BLaER1 treated with 17β-estradiol and CSF1 and Interleukin-3, amounts not matched to agents 10 nM and 100 nM (cell line): ENCODE results near the gene KIAA0040.

ENCODE experiments used
- H3K27ac ChIP-seq, 11 experiments: shearing (Covaris generic); formaldehyde crosslinking; 2 replicates each; pipeline ENCODE4 v1.8.1; 2022
- H3K27me3 ChIP-seq, 11 experiments: shearing (Covaris generic); formaldehyde crosslinking; 2 replicates each; pipeline ENCODE4 v1.8.1; 2022
- H3K36me3 ChIP-seq, 11 experiments: shearing (Covaris generic); formaldehyde crosslinking; 2 replicates each; pipeline ENCODE4 v1.8.1; 2022
- H3K4me1 ChIP-seq, 10 experiments: shearing (Covaris generic); formaldehyde crosslinking; 2 replicates each; pipeline ENCODE4 v1.8.1; 2022
- H3K4me2 ChIP-seq, 11 experiments: shearing (Covaris generic); formaldehyde crosslinking; 2 replicates each; pipeline ENCODE4 v1.8.1; 2022
- H3K4me3 ChIP-seq, 10 experiments: shearing (Covaris generic); formaldehyde crosslinking; 2 replicates each; pipeline ENCODE4 v1.8.1; 2022
- H3K9ac ChIP-seq, 11 experiments: shearing (Covaris generic); formaldehyde crosslinking; 2 replicates each; pipeline ENCODE4 v1.8.1; 2022
- H3K9me3 ChIP-seq, 11 experiments: shearing (Covaris generic); formaldehyde crosslinking; replicated peaks in 1 of 11; 2 replicates each; pipeline ENCODE4 v1.8.1; 2022
- H4K20me1 ChIP-seq, 11 experiments: shearing (Covaris generic); formaldehyde crosslinking; 2 replicates each; pipeline ENCODE4 v1.8.1; 2022
- Cebpa-rat ChIP-seq, 11 experiments: shearing (Covaris generic); IDR thresholded peaks; 2 replicates each; pipeline ENCODE4 v1.8.1; 2022

KIAA0040 gene

DNA sequence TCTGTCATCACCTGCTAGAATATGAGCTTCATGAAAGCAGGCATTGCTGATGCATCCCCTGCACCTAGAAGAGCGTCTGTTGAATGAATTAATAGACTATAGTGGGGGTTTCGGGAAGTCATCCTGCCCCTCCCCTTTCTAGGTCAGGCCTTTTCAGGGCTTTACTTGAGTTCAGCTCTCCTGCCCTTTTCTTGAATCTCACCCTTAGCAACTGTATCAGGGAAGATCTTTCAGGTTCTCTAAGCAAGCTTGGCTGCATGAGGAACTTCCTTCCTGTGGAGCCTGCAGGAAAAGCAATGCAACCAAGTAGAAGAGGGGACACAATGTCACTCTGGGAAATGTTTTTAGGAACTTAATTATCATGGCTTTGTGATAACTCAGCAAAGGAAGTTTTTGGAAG is 27.2 kb upstream of the KIAA0040 start:
- Histone ChIP-seq H4K20me1 (no peaks in the 10 kb centered on the region), H3K4me2 (peak overlapping the region in 10 of 11 experiments; percentile 9 to 81 (median 39); a peak in 17 of 22 replicates), H3K36me3 (no peaks in the 10 kb centered on the region), H3K4me1 (peaks cover 7 to 40% (median 33%) of the 10 kb centered on the region in 10 experiments; a peak in 19 of 20 replicates), H3K9ac (no peak overlapping the region), H3K9me3 (0 out of 22 replicates have a peak, but pooled peaks cover 0 to 1% (median 0%) of the 10 kb centered on the region in 11 experiments), H3K27me3 (no peaks in the 10 kb centered on the region), H3K27ac (no peak overlapping the region), H3K4me3 (no peak overlapping the region)
- no peak for TF ChIP-seq Cebpa-rat (IDR thresholded peaks at IDR 0.05)

DNA sequence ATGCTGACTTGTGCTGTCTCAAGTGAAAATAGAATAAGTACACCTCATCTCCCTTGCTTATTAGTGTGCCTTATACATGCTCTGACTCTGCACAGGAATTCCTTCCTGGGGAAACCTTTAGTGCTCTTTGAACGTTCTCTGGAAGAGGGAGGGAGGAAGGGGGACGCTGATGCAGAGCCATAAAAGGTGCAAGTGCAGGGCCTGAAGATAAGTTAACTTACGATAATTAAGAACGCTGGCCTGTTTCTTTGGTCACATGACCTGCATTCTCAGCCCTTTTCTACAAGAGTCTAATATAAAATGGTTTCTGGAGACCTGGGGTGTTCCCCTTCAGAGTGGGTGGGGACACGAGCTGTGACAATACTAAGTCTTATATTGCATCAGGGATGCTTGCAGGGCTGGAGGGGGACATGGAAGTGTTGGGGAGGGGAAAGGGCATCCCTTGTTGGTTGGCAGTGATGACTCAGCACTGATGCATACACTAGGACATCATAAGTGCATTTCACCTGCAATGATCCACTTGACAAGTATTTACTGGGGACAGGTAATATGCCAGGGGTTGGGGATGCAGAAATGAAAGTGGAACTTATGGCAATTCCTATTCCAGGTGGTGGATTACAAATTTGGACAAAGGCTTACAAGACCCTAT is 26.3 kb upstream of the KIAA0040 start:
- Histone ChIP-seq H3K4me2 (peak overlapping the region in 9 of 11 experiments; percentile 2 to 81 (median 46); a peak in 10 of 22 replicates), H3K9me3 (peaks cover 0 to 9% (median under 1%) of the 10 kb centered on the region in 11 experiments; a peak in 6 of 22 replicates), H3K27ac (no peak overlapping the region), H3K27me3 (no peaks in the 10 kb centered on the region), H4K20me1 (no peaks in the 10 kb centered on the region), H3K9ac (no peak overlapping the region), H3K36me3 (no peaks in the 10 kb centered on the region), H3K4me1 (peaks cover 7 to 40% (median 33%) of the 10 kb centered on the region in 10 experiments; a peak in 19 of 20 replicates), H3K4me3 (no peak overlapping the region)
- no peak for TF ChIP-seq Cebpa-rat (IDR thresholded peaks at IDR 0.05)

DNA sequence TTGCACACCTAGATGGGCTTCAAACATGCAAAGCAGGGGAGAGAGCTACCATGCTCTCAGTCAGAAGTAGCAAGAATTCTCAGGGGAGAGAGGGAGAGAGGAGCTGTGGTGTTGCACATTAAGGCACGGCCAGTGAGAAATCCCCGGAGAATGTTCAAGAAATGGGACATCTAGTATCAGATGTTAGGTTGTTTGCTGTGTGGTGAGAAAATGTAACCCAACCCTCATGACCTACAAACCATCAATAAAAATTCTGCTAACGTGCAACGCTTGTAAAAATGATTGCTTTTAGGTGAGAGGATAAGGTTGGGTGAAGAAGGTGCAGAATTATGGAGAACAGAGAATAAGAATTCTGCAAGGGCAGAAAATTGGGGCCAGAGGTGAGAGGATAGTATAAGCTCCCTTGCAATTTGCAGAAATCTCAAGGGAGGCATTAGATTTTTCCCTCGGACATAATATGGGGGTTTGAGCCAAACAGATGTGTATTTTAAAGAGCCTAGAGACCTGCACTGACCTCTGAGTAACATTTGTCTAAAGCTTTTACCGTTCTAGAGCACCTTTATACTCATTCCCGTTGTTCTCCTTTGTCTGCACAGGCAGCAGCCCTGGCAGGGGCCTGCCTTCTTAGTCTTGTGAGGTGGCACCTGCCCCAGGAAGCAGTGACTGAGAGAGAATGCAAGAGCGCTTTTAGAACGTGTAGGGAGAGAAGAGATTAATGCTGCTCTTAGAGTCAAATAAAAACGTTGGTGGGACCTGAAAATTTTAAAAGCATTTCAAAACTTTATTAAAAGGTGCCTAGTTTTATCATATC is 25.4 kb upstream of the KIAA0040 start:
- Histone ChIP-seq H3K4me2 (peak overlapping the region in 8 of 11 experiments; percentile 30 to 81 (median 58); a peak in 16 of 22 replicates), H3K4me1 (peaks cover 7 to 40% (median 33%) of the 10 kb centered on the region in 10 experiments; a peak in 19 of 20 replicates), H3K27me3 (no peaks in the 10 kb centered on the region), H3K9ac (no peak overlapping the region), H3K9me3 (peaks cover 5 to 16% (median 8%) of the 10 kb centered on the region in 11 experiments; a peak in 16 of 22 replicates), H3K4me3 (no peak overlapping the region), H4K20me1 (no peaks in the 10 kb centered on the region), H3K27ac (no peak overlapping the region), H3K36me3 (no peaks in the 10 kb centered on the region)
- no peak for TF ChIP-seq Cebpa-rat (IDR thresholded peaks at IDR 0.05)

- Histone ChIP-seq H3K9me3 (peaks cover 5 to 16% (median 8%) of the 10 kb centered on the region in 11 experiments; a peak in 16 of 22 replicates), H3K27ac (no peak overlapping the region), H3K4me3 (no peak overlapping the region), H3K9ac (no peak overlapping the region), H3K27me3 (no peaks in the 10 kb centered on the region), H3K4me2 (no peak overlapping the region), H4K20me1 (no peaks in the 10 kb centered on the region), H3K4me1 (peaks cover 7 to 49% (median 38%) of the 10 kb centered on the region in 10 experiments; a peak in 19 of 20 replicates), H3K36me3 (no peaks in the 10 kb centered on the region)
- TF ChIP-seq Cebpa-rat (IDR thresholded peaks at IDR 0.05) = no peak
These were observed 23.9 kb upstream of the KIAA0040 start for GRCh38 chr1:175216444-175216843.

DNA sequence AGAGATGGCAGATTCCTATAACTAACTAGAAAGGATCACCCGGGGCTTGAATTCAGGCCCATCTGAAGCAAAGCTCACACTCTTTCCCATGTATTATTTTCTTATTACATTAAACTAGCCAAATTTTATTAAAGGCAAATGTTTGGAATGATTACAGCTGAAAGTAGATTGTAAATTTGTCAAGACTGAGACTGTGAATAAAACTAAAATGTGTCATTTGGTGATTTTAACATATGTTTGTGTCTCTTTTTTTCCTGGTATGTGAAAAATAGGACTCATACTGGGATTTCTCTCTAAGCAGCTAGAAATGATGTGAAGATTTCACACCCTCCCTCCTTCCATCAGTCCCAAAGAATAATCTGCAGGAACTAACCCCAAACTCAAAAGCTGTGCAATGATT is 19.1 kb upstream of the KIAA0040 start:
- no peaks in the 10 kb centered on the region for H4K20me1 ChIP-seq
- peak overlapping the region in 6 of 11 experiments; percentile 3 to 24 (median 10); a peak in 4 of 22 replicates for H3K4me2 ChIP-seq
- TF ChIP-seq Cebpa-rat (IDR thresholded peaks at IDR 0.05) = no peak
- peaks cover 5 to 16% (median 8%) of the 10 kb centered on the region in 11 experiments; a peak in 16 of 22 replicates for H3K9me3 ChIP-seq
- no peaks in the 10 kb centered on the region for H3K27me3 ChIP-seq
- peaks cover 13 to 56% (median 38%) of the 10 kb centered on the region in 10 experiments for H3K4me1 ChIP-seq
- no peak overlapping the region for H3K4me3 ChIP-seq
- H3K27ac ChIP-seq = no peak overlapping the region
- no peak overlapping the region for H3K9ac ChIP-seq
- no peaks in the 10 kb centered on the region for H3K36me3 ChIP-seq

GRCh38 chr1:175210744-175211143 is 18.2 kb upstream of the KIAA0040 start:
- H3K4me2 ChIP-seq = peak overlapping the region in 1 of 11 experiments; percentile 19; a peak in 1 of 22 replicates

GRCh38 chr1:175209493-175209921 is 16.9 kb upstream of the KIAA0040 start:
- H3K4me3 ChIP-seq = no peak overlapping the region
- peak overlapping the region; percentile 57 to 95 (median 88) for H3K4me2 ChIP-seq
- H3K9me3 ChIP-seq = peaks cover 5 to 12% (median 8%) of the 10 kb centered on the region in 11 experiments; a peak in 16 of 22 replicates
- no peak for TF ChIP-seq Cebpa-rat (IDR thresholded peaks at IDR 0.05)
- H3K4me1 ChIP-seq = peaks cover 13 to 62% (median 41%) of the 10 kb centered on the region in 10 experiments
- peak overlapping the region in 9 of 11 experiments; percentile 3 to 67 (median 61); a peak in 16 of 22 replicates for H3K27ac ChIP-seq
- H4K20me1 ChIP-seq = no peaks in the 10 kb centered on the region
- no peaks in the 10 kb centered on the region for H3K36me3 ChIP-seq
- H3K27me3 ChIP-seq = no peaks in the 10 kb centered on the region
- peak overlapping the region in 3 of 11 experiments; percentile 16 to 52 (median 23); a peak in 3 of 22 replicates for H3K9ac ChIP-seq

More at GRCh38 chr1:175210744-175211143, 18.2 kb upstream of the KIAA0040 start:
- no peak for TF ChIP-seq Cebpa-rat (IDR thresholded peaks at IDR 0.05)
- Histone ChIP-seq H3K4me1 (peaks cover 13 to 60% (median 41%) of the 10 kb centered on the region in 10 experiments), H3K27ac (no peak overlapping the region), H4K20me1 (no peaks in the 10 kb centered on the region), H3K36me3 (no peaks in the 10 kb centered on the region), H3K4me3 (no peak overlapping the region), H3K9ac (no peak overlapping the region), H3K27me3 (no peaks in the 10 kb centered on the region), H3K9me3 (peaks cover 5 to 16% (median 8%) of the 10 kb centered on the region in 11 experiments; a peak in 16 of 22 replicates)

GRCh38 chr1:175208773-175209492 is 16.4 kb upstream of the KIAA0040 start:
- H3K4me2 ChIP-seq = peak overlapping the region; percentile 57 to 95 (median 88)
- H3K9me3 ChIP-seq = peaks cover 5 to 9% (median 7%) of the 10 kb centered on the region in 11 experiments; a peak in 16 of 22 replicates
- peak overlapping the region in 7 of 11 experiments; percentile 14 to 66 (median 48); a peak in 12 of 22 replicates for H3K9ac ChIP-seq
- H3K27ac ChIP-seq = peak overlapping the region in 9 of 11 experiments; percentile 14 to 67 (median 61); a peak in 17 of 22 replicates
- H3K36me3 ChIP-seq = no peaks in the 10 kb centered on the region
- no peaks in the 10 kb centered on the region for H4K20me1 ChIP-seq
- peaks cover 13 to 68% (median 41%) of the 10 kb centered on the region in 10 experiments for H3K4me1 ChIP-seq
- H3K27me3 ChIP-seq = no peaks in the 10 kb centered on the region
- peak overlapping the region in 2 of 10 experiments; percentile 9 to 39; a peak in 5 of 20 replicates for H3K4me3 ChIP-seq
- TF ChIP-seq Cebpa-rat (IDR thresholded peaks at IDR 0.05) = no peak
